ENCODE measurements around the gene NUDT3. TPM values are rescaled to one million over a fixed set of nuclear protein-coding genes. Genes with fewer than 3 reads are reported as not detected.

The NUDT3 gene
- total RNA-seq, 3 donors from 2014 or later: 28.7 to 33.8 (median 29.0) TPM

DNA sequence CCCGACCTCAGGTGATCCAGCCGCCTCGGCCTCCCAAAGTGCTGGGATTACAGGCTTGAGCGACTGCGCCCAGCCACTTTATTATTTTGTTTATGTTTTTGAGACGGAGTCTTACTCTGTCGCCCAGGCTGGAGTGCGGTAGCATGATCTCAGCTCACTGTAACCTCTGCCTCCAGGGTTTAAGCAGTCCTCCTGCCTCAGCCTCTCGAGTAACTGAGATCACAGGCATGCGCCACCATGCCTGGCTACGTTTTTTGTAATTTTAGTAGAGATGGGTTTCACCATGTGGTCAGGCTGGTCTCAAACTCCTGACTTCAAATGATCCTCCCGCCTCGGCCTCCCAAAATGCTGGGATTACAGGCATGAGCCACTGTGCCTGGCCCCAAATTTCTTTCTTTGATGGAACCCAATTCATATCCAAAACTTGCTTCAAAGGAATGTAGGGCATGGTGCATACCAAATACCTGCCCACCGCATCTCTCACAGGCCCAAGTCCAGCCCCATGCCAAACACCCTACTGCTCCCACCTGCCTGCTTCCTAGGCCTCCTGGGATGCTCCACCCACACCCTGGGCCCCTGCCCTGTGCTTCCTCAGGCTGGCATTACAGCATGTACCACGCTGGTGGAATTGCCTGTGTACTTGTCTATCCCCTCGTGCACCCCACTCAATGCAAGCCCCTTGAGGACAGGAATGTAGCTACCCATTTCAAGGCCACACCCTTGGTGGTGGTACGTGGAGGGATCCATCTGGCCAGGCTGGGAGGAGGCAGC, 160.7 kb downstream of the NUDT3 start:
- no peak for DNase-seq (ENCODE audit: low spot score in 2 of 2)
- no peaks in the 10 kb centered on the region for H3K9me3 ChIP-seq
- no peaks in the 10 kb centered on the region for H3K27me3 ChIP-seq
- H3K36me3 ChIP-seq: no peaks in the 10 kb centered on the region
- intact Hi-C loops (cut with DNase I; ENCODE audit: low total_unique reads): no loop called here
- H3K4me1 ChIP-seq: no peaks in the 10 kb centered on the region
- TF ChIP-seq POLR2A (IDR thresholded peaks at IDR 0.05): no peak
- TF ChIP-seq, protein P1, sequence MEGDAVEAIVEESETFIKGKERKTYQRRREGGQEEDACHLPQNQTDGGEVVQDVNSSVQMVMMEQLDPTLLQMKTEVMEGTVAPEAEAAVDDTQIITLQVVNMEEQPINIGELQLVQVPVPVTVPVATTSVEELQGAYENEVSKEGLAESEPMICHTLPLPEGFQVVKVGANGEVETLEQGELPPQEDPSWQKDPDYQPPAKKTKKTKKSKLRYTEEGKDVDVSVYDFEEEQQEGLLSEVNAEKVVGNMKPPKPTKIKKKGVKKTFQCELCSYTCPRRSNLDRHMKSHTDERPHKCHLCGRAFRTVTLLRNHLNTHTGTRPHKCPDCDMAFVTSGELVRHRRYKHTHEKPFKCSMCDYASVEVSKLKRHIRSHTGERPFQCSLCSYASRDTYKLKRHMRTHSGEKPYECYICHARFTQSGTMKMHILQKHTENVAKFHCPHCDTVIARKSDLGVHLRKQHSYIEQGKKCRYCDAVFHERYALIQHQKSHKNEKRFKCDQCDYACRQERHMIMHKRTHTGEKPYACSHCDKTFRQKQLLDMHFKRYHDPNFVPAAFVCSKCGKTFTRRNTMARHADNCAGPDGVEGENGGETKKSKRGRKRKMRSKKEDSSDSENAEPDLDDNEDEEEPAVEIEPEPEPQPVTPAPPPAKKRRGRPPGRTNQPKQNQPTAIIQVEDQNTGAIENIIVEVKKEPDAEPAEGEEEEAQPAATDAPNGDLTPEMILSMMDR (IDR thresholded peaks at IDR 0.05): no peak
- no peak for TF ChIP-seq POLR2AphosphoS5 (IDR thresholded peaks at IDR 0.05)
- no peak overlapping the region for H3K4me3 ChIP-seq
- no peak overlapping the region for H3K27ac ChIP-seq

DNA sequence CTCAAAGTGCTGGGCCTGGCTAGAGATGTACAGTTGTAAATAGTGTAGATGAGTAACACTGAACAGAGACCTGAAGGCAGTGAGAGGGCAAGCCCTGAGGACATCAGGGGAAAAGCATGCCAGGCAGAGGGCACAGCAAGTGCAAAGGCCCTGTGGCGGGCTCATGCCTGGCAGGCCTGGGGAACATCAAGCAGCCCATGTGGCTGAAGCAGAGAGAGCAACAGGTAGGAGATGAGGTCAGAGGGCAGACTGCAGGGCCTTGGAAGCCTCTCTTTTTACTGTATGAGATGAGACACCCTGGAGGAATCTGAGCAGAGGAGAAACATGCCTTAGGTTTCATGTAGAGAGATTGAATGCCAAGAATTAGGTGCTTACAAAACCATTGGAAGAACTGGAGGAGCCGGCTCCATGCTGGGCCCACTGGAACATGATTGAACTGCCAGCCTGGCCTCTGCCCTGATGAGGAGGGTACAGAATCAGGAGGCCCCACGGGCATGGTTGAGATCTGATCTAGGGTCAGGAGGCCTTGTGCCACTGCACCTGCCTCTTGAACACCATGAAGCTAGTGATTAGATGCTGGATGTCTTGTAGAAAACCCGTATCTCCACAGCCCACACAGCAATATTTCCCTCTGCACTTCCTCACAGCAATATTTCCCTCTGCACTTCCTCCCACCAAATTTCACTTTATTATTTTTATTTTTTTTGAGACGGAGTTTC, 161.7 kb downstream of the NUDT3 start:
- H3K4me3 ChIP-seq: no peak overlapping the region
- no peak for DNase-seq (ENCODE audit: low spot score in 2 of 2)
- H3K9me3 ChIP-seq: no peaks in the 10 kb centered on the region
- H3K27me3 ChIP-seq: no peaks in the 10 kb centered on the region
- peak overlapping the region in 1 of 2 donors; percentile 71 for H3K27ac ChIP-seq
- intact Hi-C loops (cut with DNase I; ENCODE audit: low total_unique reads): no loop called here
- H3K36me3 ChIP-seq: no peaks in the 10 kb centered on the region
- TF ChIP-seq, protein P1 (IDR thresholded peaks at IDR 0.05): no peak
- TF ChIP-seq POLR2A (IDR thresholded peaks at IDR 0.05) (no peak), POLR2AphosphoS5 (IDR thresholded peaks at IDR 0.05) (no peak)
- no peaks in the 10 kb centered on the region for H3K4me1 ChIP-seq

DNA sequence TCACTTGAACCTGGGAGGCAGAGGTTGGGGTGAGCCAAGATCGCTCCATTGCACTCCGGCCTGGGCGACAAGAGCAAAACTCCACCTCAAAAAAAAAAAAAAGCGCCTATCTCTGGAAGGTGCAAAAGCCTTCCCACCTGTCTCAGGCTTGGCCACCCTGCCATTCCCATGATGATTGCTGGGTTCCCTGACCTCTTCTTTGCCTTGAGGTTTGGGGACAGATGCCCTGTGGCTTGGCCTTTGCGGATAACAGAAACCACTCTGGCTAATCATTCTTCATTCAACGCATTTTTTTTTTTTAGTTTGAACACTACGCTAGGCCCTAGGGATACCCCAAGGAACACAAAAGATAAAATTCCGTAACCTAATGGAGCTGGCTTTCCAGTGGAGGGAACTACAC, 162.6 kb downstream of the NUDT3 start:
- Histone ChIP-seq H3K36me3 (no peaks in the 10 kb centered on the region), H3K27me3 (no peaks in the 10 kb centered on the region), H3K27ac (peak overlapping the region; percentile 60 to 71), H3K4me1 (no peaks in the 10 kb centered on the region), H3K4me3 (no peak overlapping the region), H3K9me3 (no peaks in the 10 kb centered on the region)
- intact Hi-C loops (cut with DNase I; ENCODE audit: low total_unique reads): no loop called here
- no peak for DNase-seq (ENCODE audit: low spot score in 2 of 2)
- TF ChIP-seq POLR2AphosphoS5 (IDR thresholded peaks at IDR 0.05) (no peak), POLR2A (IDR thresholded peaks at IDR 0.05) (no peak)
- TF ChIP-seq, protein P1 (IDR thresholded peaks at IDR 0.05): no peak

Other genes starting within 250 kb of the NUDT3 start
- not detected for gene GRM4, start 246.6 kb downstream of the NUDT3 start, total RNA-seq
- gene HMGA1, start 155.8 kb downstream of the NUDT3 start, total RNA-seq: 10 to 100 TPM; 10.9 to 20.9 (median 12.8) TPM
- gene SMIM29, start 143.7 kb downstream of the NUDT3 start, total RNA-seq: 10 to 100 TPM; 22.0 to 25.3 (median 22.8) TPM
- gene RPS10, start 33.4 kb upstream of the NUDT3 start, total RNA-seq: 1,000 to 10,000 TPM; 2,573 to 5,786 (median 4,399) TPM
- gene PACSIN1, start 73.4 kb upstream of the NUDT3 start, total RNA-seq: under 1 TPM in 2 of 3 donors, not detected in 1; 0.29 to 0.33 TPM
- gene SPDEF, start 163.7 kb upstream of the NUDT3 start, total RNA-seq: 100 to 1,000 TPM in 1 of 3 donors, 10 to 100 TPM in 1, under 1 TPM in 1; 0.48 to 123 (median 89.0) TPM

All from breast epithelium (tissue), 4 donors.